Measurements from ENCODE around the gene ST3GAL5.
"Not testable (repeated sequence)": the region's sequence is repeated elsewhere in the genome, so short reads cannot be mapped to it uniquely, and the experiment has no call there.

The ST3GAL5 gene

DNA sequence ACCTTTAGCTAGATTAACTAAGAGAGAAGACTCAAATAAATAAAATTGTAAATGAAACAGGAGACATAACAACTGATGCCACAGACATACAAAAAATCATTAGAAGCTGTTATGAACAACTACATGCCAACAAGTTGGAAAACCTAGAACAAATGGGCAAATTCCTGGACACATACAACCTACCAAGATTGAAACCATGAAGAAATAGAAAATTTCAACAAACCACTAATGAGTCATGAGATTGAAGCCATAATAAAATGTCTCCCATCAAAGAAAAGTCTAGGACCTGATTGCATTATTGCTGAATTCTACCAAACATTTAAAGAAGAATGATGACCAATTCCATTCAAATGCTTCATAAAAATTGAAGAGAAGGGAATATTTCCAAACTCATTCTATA lies 54.3 kb downstream of the ST3GAL5 start:
- DNase-seq, result no peak

DNA sequence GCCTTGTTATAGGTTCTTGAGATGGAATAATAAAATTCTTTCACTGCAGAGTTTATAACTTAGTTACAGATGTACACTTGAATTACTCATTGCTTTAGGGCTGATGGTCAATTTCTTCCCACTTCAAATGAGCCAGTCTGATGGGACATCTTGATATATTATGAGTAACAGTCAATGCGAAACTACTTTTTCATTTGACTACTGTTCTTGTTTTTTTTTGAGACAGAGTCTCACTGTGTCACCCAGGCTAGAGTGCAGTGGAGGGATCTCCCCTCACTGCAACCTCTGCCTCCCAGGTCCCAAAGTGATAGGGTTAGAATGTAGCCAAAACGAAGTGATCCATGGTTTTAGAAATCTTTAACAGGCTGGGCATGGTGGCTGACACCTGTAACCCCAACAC lies 57.1 kb downstream of the ST3GAL5 start:
- no peak for DNase-seq

DNA sequence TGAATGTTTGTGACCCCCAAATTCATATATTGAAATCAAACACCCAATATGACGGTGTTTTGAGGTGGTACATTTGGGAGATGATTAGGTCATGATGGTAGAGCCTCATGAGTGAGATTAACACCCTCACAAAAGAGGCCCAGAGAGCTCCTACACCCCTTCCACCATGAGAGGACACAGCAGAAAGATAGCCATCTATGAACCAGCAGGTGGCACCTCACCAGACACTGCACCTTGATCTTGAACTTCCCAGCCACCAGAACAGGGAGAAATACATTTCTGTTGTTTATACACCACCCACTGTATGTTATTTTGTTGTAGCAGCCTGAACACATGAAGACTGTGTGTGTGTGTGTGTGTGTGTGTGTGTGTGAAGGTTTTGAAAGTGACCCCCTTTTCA lies 58.1 kb downstream of the ST3GAL5 start:
- no peak for DNase-seq

DNA sequence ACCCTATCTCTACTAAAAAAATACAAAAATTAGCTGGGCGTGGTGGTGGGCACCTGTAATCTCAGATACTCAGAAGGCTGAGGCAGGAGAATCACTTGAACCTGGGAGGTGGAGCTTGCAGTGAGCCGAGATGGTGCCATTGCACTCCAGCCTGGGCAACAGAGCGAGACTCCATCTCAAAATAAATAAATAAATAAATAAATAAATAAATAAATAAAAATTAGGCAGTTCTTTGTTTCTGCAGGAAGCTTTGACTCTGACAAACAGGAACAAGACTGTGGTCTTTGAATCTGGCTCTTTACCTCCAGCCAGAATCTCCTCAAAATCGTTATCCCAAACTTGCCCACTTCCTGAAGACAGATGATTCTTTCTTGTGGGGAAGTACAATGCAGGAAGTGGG lies 59.4 kb downstream of the ST3GAL5 start:
- not testable (repeated sequence) for DNase-seq

DNA sequence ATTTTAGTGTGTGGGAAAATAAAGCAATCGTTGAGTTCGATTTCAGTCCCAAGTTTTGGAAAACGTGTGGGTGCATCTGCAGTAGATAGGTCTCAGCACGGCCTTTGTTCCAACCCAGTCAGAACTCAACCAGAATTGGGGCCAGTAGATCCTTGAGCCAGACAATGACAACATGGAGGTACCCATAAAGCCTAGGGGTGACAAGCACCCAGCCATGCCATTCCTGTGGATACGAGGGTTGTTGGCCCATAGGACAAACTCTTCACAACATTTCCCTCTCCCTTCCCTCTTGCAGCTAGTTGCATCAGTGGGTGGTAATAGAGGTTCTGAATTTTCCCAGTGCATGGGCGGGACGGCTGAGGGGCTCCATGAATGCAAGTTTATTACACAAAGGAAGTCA lies 60.1 kb downstream of the ST3GAL5 start:
- no peak for DNase-seq

DNA sequence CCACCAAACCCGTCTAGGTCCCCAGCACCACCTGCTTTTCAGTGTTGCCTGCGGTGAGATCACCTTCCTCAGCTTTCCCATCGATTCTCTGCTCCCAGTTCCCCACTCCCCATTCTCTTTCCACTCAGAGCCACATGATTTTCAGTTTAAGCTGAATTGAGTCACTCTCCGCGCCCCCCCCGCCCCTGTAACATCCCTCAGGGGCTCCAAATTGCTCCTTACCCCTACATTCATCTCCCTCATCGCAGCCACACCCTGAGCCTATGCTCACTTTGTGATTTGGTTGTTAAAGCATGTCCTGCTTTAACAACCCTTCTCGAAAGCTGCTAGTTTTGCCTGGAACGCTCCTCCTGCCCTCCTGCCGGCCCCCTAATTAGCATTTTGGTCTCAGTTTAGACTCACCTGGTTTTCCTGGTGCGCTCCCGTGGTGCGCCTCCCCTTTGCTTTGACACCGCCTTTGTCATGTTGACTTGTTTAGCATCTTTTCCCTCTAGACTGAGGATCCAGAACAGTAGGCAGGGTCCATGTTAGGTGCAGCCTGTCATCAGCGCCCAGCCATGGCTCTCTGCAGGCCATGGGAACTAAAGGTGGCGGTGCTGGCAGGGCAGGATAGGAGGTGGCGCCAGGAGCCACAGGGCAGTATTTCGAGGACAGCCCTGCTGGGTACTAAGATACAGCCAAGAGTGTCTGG lies 60.8 kb downstream of the ST3GAL5 start:
- no peak for DNase-seq

DNA sequence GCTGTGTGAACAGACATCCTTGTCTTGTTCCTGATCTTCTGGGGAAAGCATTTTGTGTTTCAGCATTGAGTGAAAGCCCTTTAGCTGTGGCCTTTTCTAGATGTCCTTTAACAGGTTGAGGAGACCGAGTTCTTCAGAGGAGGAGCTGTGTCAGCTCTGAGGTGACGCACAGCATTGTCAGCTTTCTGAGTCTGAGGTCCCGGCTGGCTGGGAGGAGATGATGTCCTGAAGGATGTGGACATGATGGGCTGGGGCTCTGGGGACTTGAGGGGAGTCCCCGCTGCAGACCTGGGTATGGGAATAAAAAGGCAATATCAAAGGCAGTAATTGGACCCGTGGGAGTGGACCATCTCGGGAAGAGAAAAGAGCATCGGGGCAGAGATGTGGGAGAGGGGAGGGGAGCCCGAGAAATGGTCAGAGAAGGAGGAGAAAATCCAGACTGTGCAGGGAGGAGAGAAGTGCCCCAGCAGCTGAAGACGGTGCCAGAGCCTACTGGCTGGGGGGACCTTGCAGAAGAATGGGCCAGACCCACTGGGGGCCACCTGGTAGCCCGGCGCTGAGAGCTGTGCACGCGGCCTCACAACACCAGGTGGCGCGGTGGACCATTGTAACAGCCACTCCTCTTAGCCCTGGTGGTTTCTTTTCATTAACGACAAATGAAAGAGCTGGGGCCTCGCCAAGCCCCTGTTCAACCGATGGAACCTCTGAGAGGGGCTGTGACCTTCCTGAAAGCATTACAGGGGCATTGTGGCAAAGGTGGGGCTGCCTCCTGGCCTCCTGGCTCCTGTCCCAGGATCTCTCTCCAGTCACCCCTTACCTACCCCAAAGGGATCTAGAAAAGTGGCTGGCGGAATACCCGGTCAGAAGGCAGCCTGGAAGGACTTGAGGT lies 61.6 kb downstream of the ST3GAL5 start:
- peak in 11 of 14 donors; percentile 7 to 73 (median 50) for DNase-seq

DNA sequence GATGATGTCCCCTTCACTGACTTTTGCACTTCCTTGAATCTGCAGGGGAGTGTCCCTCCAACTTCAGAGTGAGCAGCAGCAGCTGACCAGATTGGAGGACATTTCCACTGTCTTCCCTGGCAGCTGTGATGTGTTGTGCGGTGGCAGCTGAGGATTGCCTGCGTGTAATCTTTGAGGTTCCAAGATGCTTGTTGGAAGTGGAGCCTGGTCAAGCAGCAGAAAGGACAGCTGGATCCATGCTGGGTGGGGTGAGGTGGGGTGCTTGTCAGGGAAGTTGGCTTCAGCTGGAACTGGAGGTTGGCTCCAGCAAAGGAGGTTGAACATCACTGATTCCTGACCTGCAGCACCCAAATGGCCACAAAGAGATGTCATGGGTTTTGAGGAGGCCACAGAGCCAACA lies 64.8 kb downstream of the ST3GAL5 start:
- DNase-seq, result no peak

DNA sequence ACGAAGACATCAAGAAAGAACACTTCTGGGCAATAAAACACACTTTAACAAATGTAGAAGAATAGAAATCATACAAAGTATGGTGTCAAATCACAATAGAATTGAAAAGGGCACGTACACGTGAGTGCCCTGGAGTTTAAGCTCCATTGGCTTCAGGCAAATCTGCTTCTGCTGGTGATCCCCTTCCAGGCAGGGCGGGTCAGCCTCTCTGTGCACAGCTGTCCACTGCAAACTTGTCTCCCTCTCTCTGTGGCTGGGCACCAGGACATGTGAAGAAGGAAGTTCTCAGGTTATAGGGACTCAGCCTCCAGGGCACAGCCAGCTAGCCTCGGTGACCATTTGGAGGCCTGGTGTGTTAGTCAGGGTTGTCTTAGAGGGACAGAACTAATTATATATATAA lies 66.0 kb downstream of the ST3GAL5 start:
- no peak for DNase-seq

DNA sequence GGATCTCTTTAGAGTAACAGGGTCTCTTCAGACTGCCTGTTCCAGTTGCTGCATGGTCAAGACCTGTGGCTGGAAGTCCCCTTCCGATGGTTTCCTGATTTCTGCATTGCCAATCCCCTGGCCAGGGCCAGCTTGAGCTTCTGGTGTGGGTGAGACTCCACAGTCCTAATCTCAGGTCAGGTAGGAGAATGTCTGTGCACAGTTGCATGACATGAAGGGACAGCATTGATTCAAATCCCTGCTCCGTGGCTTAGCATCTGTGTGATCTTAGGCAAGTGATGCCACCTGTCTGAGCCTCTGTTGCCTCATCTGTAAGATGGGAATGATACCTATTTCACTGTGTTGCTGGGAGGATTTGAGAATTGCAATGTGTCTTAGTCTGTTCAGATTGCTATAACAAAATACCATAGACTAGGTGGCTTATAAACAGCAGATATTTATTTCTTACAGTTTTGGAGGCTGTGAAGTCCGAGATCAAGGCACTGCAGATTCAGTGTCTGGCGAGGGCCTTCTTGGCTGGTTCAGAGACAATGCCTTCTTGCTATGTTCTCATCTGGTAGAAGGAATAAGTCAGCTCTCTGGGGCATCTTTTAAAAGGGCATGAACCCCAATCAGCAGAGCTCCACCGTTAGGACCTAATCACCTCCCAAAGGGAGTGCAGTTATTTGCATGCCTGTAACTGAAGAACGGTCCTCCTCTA lies 68.8 kb downstream of the ST3GAL5 start:
- no peak for DNase-seq

DNA sequence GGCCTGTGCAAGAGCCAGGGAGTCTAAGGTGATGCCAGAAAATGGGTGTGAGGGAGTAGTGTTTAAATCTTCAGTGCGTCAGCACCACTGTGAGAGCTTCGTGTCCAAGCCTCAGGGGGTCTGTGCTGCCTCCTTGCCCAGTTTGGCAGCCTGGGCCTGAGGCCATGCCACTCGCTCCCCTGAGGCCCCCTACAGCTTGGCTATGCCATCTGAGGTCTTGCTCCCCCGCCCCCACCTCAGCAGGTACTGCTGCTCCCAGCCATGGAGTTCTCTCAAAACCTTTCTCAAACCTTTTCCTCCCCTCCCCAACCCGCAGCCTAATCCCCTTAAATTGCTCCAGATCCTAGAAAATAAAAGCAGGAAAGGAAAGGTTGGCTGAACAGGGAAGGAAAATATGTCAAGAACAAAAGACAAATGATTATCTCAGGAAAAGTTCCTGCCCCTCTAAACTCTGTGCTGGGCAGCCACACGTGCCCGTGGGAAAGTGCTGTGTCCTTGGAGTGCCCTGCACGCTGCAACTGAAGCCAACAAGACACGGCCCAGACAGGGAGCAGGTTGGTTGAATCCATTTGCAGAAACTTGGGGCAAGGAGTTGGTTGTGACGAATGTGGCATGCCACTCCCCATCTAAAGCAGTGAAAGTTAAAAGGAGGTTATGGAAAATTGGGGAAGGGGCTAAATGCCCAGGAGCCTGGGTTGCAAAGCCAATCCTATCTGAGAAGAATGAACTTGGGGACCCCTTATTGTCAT lies 73.8 kb downstream of the ST3GAL5 start:
- peak in 2 of 14 donors; percentile 31 to 40 for DNase-seq

DNA sequence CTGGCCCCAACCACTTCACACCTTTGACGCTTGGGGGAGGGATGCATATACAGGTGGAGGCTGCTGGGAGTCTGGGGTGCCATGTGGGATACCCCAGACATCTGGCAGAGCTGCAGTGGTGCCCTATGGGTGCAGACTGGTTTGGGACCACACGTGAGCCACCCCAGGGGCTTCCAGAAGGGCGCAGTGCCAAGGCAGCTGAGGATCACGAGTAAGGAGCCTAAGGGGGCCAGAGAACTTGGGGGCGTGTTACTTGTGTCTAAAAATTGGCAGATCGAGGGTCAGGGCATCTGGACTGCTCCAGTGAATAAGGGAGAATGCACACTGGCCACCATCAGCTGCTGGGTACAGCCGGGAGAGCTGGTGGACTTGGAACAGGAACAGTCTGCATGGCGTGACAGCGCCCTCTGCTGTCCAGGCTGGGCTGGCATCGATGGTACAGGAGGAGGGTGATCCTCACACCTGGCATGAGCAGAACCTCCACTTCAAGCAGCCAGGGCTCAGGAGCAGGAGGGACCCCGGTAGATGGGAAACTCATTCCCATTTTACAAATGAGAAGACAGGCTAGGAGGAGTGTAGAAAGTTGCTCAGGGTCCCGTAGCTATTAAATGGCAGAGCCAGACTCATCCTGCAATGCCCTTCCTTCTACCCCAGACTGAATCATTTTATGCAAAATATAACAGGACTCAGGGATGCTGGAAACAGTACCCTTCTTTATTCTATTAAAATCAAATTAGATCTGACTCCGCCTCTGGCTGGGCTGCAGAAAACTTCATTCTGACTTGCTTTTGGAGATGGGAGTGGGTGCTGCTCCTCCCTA lies 74.6 kb downstream of the ST3GAL5 start:
- peak in 12 of 14 donors; percentile 63 to 88 (median 80) for DNase-seq

DNA sequence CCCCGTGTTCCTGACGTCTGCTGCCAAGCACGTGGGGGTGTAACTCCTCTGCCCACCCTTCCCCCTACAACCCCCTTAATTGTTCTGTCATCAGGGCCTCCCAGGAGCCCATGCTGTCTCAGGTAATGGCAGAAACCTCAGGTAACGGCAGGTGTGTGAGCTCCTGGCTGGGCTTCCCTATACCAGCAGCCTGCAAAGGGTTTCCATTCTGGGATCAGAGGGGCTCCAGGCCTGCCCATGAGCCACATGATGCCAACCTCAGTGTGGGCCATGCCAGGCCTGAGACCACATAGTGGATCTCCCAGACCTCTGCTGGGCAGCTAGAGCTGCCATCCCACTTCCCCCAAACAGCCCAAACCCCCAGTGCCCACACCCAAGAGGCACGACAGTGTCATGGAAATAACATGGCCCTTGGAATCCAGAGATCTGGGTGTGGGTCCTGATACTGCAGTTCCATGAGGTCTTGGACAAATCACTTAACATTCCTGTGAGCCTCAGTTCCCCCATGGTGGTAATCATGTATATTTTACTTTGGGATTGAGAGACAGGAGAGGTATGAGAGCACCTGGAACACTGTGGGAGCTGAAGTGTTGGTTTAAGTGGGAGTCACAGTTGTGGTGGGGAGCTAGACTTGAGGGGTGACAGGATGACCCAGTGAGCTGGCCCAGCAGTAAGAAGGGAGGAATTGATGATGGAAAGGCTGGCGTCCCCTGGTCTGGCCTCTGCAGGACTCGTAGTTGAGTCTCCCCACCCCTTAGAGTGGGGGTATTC lies 75.4 kb downstream of the ST3GAL5 start:
- DNase-seq, result no peak

DNA sequence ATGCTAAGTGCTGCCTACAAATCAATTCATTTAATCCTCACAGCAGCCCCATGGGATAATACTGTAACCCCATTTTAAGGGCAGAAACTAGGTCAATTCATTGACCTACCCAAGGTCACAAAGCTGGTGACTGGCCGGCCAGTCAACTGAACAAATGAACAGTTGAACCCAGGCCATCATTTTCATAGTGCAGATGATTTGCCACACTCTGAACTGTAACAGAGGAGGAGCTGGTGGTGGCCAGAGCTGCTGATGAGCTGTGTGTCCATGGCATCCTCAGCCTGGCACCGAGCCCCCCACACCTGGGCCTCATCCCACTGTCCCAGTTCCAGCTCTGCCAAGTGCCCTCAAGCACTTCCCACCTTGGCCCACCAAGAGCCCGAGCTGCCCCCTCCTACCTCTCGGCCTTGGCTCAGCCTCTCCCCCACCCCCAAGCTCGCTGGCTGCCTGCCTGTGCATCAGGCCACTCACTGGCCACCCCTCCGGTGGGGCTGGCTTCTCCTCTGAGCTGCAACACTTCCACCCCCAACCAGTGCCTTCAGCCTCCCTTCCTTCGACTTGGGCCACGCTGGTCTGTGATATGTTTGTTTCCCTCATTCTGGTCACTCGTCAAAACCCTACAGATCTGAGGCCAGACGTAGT lies 76.6 kb downstream of the ST3GAL5 start:
- DNase-seq, result no peak

DNA sequence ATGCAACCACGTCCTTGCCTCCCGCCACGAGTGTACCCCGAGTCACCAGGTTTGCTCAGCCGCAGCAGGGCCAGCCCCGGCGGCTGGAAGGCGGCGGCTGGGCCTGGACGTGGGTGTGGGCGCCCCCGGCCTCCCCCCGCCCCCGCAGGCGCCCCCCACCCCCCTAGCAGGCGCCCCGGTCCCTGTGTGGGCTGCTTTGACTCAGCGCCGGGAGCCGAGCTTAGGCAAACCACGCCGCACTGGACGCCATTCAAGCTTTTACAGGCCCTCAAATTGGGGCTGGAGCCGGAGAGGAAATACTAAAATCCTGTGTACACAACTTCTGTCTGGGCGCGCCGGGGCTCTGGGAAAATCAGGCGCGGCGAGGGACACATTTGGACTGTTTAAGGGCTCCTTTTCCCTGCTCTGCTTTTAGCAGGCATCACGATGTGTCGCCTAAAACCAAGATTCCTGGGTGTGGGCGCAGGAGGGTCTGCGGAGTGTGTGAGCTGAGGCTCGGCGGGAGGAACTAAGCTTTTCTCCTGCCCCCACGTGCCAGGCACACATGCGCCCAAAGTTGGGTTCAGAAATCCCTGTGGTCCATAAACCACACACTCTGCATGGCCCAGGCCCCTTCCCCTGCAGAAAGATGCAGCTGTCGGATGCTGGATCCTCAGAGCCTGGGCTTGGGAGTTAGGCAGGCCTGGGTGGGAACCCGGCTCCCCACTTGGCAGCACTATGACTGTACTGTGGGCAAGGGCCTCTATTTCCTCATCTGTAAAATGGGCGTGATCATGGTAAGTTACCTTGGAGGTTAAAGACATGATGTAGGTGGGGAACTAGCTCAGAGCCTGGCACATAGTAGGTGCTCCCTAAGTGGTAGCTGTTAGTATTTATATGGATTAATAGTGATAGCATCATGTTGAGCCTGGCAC lies 77.4 kb downstream of the ST3GAL5 start:
- no peak for DNase-seq

DNA sequence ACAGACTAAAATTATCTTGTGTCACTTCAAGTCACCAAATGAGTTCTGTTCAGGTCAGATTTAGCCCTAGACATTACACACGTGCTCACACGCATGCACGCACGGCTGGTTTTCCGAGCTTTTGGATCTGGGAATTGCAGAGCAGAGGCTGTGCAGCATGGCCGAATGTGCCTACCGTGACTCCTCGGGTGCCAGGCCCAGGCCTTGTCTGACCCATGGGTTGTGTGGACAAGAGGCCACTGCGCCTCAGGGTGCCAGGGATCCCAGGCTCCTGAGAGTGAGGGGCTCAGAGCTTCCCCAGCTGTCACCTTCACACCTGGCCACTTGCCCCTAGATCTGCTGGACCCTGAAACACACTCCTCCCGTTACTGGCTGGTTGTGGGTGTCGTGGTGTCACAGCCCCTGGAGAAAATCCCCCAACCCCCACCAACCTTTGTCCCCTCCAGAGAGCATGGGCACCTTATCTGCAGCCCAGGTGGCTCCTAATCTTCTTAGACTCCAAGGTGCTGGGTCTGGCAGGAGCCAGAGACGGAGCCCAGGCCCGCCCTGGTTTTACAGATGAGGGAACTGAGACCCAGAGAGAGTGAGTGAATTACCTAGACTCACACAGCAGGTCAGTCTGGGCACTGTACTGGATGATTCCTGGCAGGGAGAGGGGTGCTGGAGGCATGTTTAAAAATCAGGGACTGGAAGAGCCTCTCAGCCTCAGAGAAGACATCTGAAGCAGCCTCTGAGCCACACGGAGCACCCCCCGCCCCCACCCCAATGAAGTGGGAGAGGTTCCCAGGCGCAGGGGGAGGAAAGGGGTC lies 78.2 kb downstream of the ST3GAL5 start:
- no peak for DNase-seq

DNA sequence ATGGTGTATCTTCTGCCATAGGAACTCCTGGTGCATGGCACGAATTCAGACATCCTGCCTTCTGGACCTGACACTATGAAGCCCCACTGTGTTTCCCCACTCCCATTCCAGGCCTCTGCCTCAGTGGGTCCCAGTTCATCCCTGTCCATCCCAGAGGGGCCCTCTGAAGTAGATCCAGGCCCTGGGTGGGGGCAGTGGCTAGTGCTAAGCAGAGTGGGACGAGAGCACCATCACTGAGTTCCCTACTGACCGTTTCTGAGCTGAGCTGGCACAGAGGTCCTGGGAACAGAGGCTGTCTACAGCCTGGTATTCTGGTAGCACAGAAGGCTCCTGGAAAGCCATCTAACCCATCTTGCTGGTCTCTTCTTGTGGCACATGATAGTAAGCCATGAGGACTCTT lies 81.0 kb downstream of the ST3GAL5 start:
- DNase-seq, result no peak
